HL-60 (cell line): Measurements from ENCODE around the gene INHA.

Experiments
- DNase-seq, 2 experiments: peaks; one replicate each; pipeline ENCODE4 v3.0.0-alpha.2; 2010 to 2020; ENCODE audit warnings: low read depth in 1 of 2, low spot score in 1 of 2
- H3K27ac ChIP-seq: fragments of 250-450 bp; sonication (Bioruptor Pico); replicated peaks from 2 replicates; pipeline ENCODE4 v1.5.1; 2020; ENCODE audit warnings: mild to moderate bottlenecking, moderate library complexity
- H3K27me3 ChIP-seq: fragments of 250-450 bp; sonication (Bioruptor Pico); 2 replicates; pipeline ENCODE4 v1.5.1; 2021; ENCODE audit warnings: mild to moderate bottlenecking, moderate library complexity; ENCODE audit not compliant: insufficient read depth, poor library complexity, severe bottlenecking
- H3K4me3 ChIP-seq: replicated peaks from 2 replicates; pipeline ENCODE4 v1.5.1; 2011; ENCODE audit warnings: mild to moderate bottlenecking, control low read depth, low read length; ENCODE audit not compliant: insufficient read depth
- CTCF ChIP-seq: IDR thresholded peaks from one replicate; pipeline ENCODE4 v1.5.1; 2011; ENCODE audit warnings: low read length, control low read depth, inconsistent platforms; ENCODE audit not compliant: insufficient read depth
- GABPA ChIP-seq: IDR thresholded peaks from 2 replicates; pipeline ENCODE4 v1.6.1; 2012; ENCODE audit warnings: low read depth
- POLR2AphosphoS5 ChIP-seq: IDR thresholded peaks from 2 replicates; pipeline ENCODE4 v1.6.1; 2012; ENCODE audit warnings: low read depth
- REST ChIP-seq: IDR thresholded peaks from 2 replicates; pipeline ENCODE4 v1.6.1; 2012; ENCODE audit warnings: low read depth; ENCODE audit not compliant: insufficient replicate concordance
- SPI1 ChIP-seq: IDR thresholded peaks from 2 replicates; pipeline ENCODE4 v1.6.1; 2012; ENCODE audit warnings: low read depth, mild to moderate bottlenecking, borderline replicate concordance

The INHA gene

GRCh38 chr2:219527472-219527871 lies 44.6 kb upstream of the INHA start:
- Histone ChIP-seq H3K27ac (no peak overlapping the region), H3K4me3 (no peak overlapping the region), H3K27me3 (peaks cover 74% of the 10 kb centered on the region)
- no peak for TF ChIP-seq SPI1
- no peak for TF ChIP-seq CTCF
- no peak for TF ChIP-seq POLR2AphosphoS5
- no peak for TF ChIP-seq REST
- TF ChIP-seq GABPA: no peak
- no peak for DNase-seq

- no peak overlapping the region for H3K27ac ChIP-seq
- H3K4me3 ChIP-seq: no peak overlapping the region
- peaks cover 47% of the 10 kb centered on the region for H3K27me3 ChIP-seq
- peak; percentile 58 to 85 for DNase-seq
- TF ChIP-seq CTCF (peak; percentile 75), SPI1 (no peak)
These were observed 41.8 kb upstream of the INHA start for GRCh38 chr2:219530048-219530963.

GRCh38 chr2:219531639-219532377 lies 40.3 kb upstream of the INHA start:
- Histone ChIP-seq H3K27ac (no peak overlapping the region), H3K4me3 (no peak overlapping the region), H3K27me3 (peaks cover 44% of the 10 kb centered on the region)
- DNase-seq: no peak
- TF ChIP-seq SPI1 (no peak), GABPA (no peak), POLR2AphosphoS5 (no peak), CTCF (no peak), REST (no peak)
